A673 (cell line): ENCODE results near the gene SRPRB. TPM values are rescaled to one million over a fixed set of nuclear protein-coding genes. Genes with fewer than 3 reads are reported as not detected.

Experiments used
- BruUV-seq: library from RNA; stranded (reverse); fragments of 400-500 nt; replicated peaks from 2 replicates; lab custom pipeline; 2021; lab: Mats Ljungman, UMichigan
- CTCF ChIA-PET: fragments of 300-600 bp; sonication (Branson Sonifier 250); formaldehyde crosslinking; loops from one replicate; lab custom pipeline; 2022; ENCODE audit warnings: antibody characterized with exemption; lab: Charles Lee
- POLR2A ChIA-PET: fragments of 300-600 bp; sonication (Branson Sonifier 250); formaldehyde crosslinking; loops from one replicate; lab custom pipeline; 2022; ENCODE audit warnings: antibody characterized with exemption; ENCODE audit not compliant: low non-redundant PET; lab: Charles Lee
- DNase-seq: peaks from one replicate; pipeline ENCODE4 v3.0.0-alpha.2; 2015; ENCODE audit warnings: low spot score
- H3K27ac ChIP-seq: fragments of 200-600 bp; sonication (generic); 2 replicates; pipeline ENCODE4 v1.5.1; 2016; ENCODE audit warnings: mixed run types, low read depth, mild to moderate bottlenecking, mixed read lengths, antibody characterized with exemption, low read length; ENCODE audit not compliant: poor library complexity, severe bottlenecking
- H3K27me3 ChIP-seq: fragments of 200-600 bp; sonication (generic); replicated peaks from 2 replicates; pipeline ENCODE4 v1.6.1; 2017; ENCODE audit warnings: mixed run types, low read depth, mild to moderate bottlenecking, mixed read lengths, antibody characterized with exemption, low read length; ENCODE audit not compliant: insufficient read depth, poor library complexity
- H3K36me3 ChIP-seq: fragments of 200-600 bp; sonication (generic); 2 replicates; pipeline ENCODE4 v1.6.1; 2016; ENCODE audit warnings: mixed run types, mild to moderate bottlenecking, mixed read lengths, antibody characterized with exemption, low read length; ENCODE audit not compliant: insufficient read depth, poor library complexity, severe bottlenecking
- H3K4me1 ChIP-seq: fragments of 200-600 bp; sonication (generic); 2 replicates; pipeline ENCODE4 v1.6.1; 2017; ENCODE audit warnings: mixed run types, mild to moderate bottlenecking, mixed read lengths, antibody characterized with exemption, low read length; ENCODE audit not compliant: insufficient read depth, poor library complexity, severe bottlenecking
- H3K4me3 ChIP-seq: fragments of 200-600 bp; sonication (generic); 2 replicates; pipeline ENCODE4 v1.5.1; 2016; ENCODE audit warnings: low read depth, mixed run types, mild to moderate bottlenecking, mixed read lengths, low read length; ENCODE audit not compliant: poor library complexity, severe bottlenecking
- H3K9me3 ChIP-seq: fragments of 200-600 bp; sonication (generic); 2 replicates; pipeline ENCODE4 v1.6.1; 2016; ENCODE audit warnings: mixed run types, low read depth, mild to moderate bottlenecking, mixed read lengths, antibody characterized with exemption, low read length; ENCODE audit not compliant: poor library complexity, severe bottlenecking
- CTCF ChIP-seq: fragments of 300-800, 200-600 bp; sonication (generic); conservative IDR thresholded peaks from 2 replicates; pipeline ENCODE4 v1.5.1; 2017; ENCODE audit warnings: low read depth, mild to moderate bottlenecking, antibody characterized with exemption, low read length, moderate library complexity, mixed read lengths
- EZH2 ChIP-seq: fragments of 200-600 bp; sonication (generic); IDR thresholded peaks from 2 replicates; pipeline ENCODE4 v1.6.1; 2017; ENCODE audit warnings: borderline replicate concordance, low read depth, mild to moderate bottlenecking, mixed read lengths, antibody characterized with exemption, low read length; ENCODE audit not compliant: poor library complexity, severe bottlenecking
- intact Hi-C: fragments of 100-400 bp; cut with micrococcal nuclease; formaldehyde crosslinking; loops from one replicate; pipeline ENCODE4 v1.10.0; 2022; ENCODE audit not compliant: unreplicated experiment
- total RNA-seq: library from RNA; stranded (reverse); gene quantifications from 2 replicates; pipeline ENCODE4 v1.2.3, GENCODE V29; 2021

Gene SRPRB
- total RNA-seq, 1 experiment from 2014 or later: 64.2 TPM

- Histone ChIP-seq H3K4me1 (no peaks in the 10 kb centered on the region), H3K36me3 (no peaks in the 10 kb centered on the region), H3K9me3 (no peaks in the 10 kb centered on the region), H3K4me3 (no peak overlapping the region), H3K27me3 (peaks cover 27% of the 10 kb centered on the region), H3K27ac (no peak overlapping the region)
- DNase-seq: no peak
- intact Hi-C loops: no loop called here
- no TSS peak for BruUV-seq
- ChIA-PET CTCF (no interaction called here), POLR2A (no interaction called here)
- TF ChIP-seq EZH2 (no peak), CTCF (no peak)
These were observed 30.3 kb upstream of the SRPRB start for GRCh38 chr3:133775309-133775708.

GRCh38 chr3:133775835-133776234, 29.8 kb upstream of the SRPRB start:
- CTCF ChIA-PET: no interaction called here

GRCh38 chr3:133776794-133777438, 28.7 kb upstream of the SRPRB start:
- TF ChIP-seq EZH2 (no peak), CTCF (no peak)
- intact Hi-C loops: no loop called here
- Histone ChIP-seq H3K9me3 (no peaks in the 10 kb centered on the region), H3K4me1 (no peaks in the 10 kb centered on the region), H3K4me3 (no peak overlapping the region), H3K36me3 (no peaks in the 10 kb centered on the region), H3K27me3 (peaks cover 38% of the 10 kb centered on the region), H3K27ac (no peak overlapping the region)
- CTCF ChIA-PET: interaction anchor here (0.6 kb wide), 1 partner anchor 436 kb away, joined by 3 read pairs; no protein-coding TSS in a partner anchor
- DNase-seq: no peak
- POLR2A ChIA-PET: no interaction called here
- no TSS peak for BruUV-seq

More at GRCh38 chr3:133775835-133776234, 29.8 kb upstream of the SRPRB start:
- TF ChIP-seq CTCF (no peak), EZH2 (no peak)
- H3K9me3 ChIP-seq: no peaks in the 10 kb centered on the region
- H3K4me3 ChIP-seq: no peak overlapping the region
- H3K27me3 ChIP-seq: peaks cover 32% of the 10 kb centered on the region
- no peaks in the 10 kb centered on the region for H3K4me1 ChIP-seq
- H3K27ac ChIP-seq: no peak overlapping the region
- POLR2A ChIA-PET: interaction anchor here (0.6 kb wide), 1 partner anchor 20 kb away, joined by 3 read pairs; no protein-coding TSS in a partner anchor
- intact Hi-C loops: no loop called here
- no peak for DNase-seq
- no TSS peak for BruUV-seq
- H3K36me3 ChIP-seq: no peaks in the 10 kb centered on the region
